GM12873 (cell line): ENCODE data around the gene ITGAE.

Source experiments
- TF ChIP-seq, protein P1 (sequence below): IDR thresholded peaks from 2 replicates; pipeline ENCODE4 v1.5.1; 2012; ENCODE audit warnings: low read depth, mild to moderate bottlenecking, moderate library complexity, low read length, control low read depth; ENCODE audit not compliant: insufficient read depth; ENCODE audit errors: missing control alignments

Gene ITGAE

DNA sequence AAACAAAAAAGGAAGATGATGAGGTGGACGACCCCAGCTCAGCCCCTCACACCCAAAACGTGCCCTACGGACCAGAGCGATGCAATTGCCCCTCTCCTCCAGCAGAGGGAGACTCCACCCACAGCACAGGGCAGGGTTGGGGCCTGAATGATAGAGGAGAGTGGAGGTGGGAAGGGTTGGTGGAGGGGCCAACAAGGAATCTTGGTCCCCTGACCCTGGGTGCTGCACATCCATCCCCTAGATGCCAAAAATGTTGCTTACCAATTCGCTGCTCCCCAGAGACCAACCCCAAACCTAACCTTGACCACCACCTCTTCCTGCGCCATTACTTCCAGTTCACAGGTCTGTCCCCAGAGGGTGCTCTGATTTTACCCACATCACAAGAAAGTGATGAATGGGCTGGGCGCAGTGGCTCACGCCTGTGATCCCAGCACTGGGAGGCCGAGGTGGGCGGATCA lies 117.9 kb downstream of the ITGAE start:
- TF ChIP-seq, protein P1, sequence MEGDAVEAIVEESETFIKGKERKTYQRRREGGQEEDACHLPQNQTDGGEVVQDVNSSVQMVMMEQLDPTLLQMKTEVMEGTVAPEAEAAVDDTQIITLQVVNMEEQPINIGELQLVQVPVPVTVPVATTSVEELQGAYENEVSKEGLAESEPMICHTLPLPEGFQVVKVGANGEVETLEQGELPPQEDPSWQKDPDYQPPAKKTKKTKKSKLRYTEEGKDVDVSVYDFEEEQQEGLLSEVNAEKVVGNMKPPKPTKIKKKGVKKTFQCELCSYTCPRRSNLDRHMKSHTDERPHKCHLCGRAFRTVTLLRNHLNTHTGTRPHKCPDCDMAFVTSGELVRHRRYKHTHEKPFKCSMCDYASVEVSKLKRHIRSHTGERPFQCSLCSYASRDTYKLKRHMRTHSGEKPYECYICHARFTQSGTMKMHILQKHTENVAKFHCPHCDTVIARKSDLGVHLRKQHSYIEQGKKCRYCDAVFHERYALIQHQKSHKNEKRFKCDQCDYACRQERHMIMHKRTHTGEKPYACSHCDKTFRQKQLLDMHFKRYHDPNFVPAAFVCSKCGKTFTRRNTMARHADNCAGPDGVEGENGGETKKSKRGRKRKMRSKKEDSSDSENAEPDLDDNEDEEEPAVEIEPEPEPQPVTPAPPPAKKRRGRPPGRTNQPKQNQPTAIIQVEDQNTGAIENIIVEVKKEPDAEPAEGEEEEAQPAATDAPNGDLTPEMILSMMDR = peak; percentile 99

DNA sequence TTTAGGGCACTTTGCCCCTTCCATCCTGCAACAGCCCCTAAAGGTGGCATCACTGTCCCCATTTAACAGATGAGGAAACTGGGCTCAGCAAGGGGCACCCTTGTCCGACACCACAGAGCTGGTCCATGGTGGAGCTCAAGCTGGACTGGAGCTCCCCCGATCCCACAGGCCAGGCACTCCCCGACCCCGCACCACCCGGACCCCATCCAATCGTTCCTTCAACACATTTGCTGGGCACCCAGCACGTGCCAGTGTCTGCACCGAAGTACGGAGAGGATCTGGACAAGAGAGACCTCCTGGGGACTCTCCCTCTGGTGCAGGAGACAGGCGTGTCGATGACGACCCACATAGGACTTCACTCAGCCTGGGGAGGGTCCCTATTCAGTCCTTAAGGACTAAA lies 119.0 kb downstream of the ITGAE start:
- TF ChIP-seq, protein P1 = no peak

DNA sequence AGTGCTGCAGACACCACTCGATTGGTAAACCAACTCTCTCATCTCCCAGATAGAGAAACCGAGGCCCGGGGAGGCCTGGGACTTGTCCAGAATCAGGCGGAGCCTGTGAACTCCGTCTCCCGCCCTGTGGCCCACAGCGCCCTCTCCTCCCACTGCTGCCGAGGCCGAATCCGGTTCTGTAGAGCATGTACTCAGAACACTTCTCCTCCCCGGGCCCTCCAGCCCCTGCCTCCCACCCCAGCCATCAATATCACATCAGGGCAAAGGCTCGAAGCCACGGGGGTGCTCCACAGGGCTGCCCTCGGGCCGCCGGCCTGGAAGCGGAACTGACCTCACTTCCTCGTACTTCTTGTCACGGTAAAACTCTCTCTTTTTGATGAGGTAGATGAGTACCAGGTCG lies 119.4 kb downstream of the ITGAE start:
- TF ChIP-seq, protein P1 = no peak

GRCh38 chr17:3681057-3681456 lies 119.9 kb downstream of the ITGAE start:
- TF ChIP-seq, protein P1 = no peak

DNA sequence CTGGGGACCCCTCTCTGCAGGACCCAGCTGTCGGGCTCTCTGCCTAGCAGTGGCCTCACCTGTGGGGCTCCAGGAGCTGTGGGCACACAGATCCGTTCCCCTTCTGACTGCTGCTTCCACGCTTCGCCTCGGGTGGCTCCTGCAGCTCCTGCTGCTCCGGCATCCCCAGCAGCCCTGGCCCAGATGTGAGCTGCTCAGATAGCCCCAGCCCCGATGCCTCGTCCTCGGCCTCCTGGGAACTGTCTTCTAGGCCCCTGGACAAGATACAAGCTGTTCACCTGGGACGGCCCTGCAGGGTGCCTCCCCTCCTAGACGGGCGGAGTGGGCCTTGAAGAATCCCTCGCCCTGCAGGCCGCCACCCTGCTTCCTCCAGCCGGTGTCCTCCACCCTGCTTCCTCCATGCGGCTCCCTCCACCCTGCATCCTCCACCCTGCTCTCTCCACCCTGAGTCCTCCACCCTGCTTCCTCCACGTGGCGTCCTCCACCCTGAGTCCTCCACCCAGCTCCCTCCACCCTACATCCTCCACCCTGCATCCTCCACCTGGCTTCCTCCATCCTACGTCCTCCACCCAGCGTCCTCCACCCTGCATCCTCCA lies 121.4 kb downstream of the ITGAE start:
- TF ChIP-seq, protein P1 = no peak

DNA sequence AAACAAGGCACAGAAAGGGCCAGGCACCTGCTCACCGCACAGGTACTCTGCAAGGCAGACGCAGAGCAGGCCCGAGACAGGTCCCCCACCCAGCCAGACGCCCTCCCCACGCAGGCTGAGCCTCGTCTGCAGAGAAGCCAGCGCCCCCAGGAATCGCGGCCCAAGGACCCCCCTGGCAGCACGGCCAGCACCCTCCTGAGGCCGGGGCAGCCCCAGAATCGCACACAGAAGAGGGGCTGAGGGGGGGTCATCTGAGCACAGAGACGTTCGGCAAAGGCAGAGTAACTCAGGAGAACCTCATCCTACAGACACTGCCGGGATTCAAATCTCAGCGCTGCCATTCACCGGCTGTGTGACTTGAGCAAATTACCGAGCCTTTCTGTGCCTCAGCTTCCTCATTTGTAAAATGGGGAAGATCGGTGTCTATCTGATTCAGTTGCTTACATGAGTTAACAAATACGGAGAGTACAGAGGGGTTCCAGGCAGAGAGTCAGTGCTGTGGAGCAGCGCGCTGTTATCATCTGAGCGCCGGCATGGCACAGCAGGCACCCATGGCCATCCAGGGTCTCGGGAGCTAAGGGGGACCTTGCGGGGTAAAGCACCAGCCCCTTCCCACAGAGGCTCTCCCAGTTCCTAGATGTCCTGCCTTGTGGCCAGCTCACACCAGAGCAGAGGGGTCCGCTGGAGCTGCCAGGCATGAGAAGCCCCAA lies 122.0 kb downstream of the ITGAE start:
- TF ChIP-seq, protein P1 = no peak

GRCh38 chr17:3678095-3678820 lies 122.7 kb downstream of the ITGAE start:
- TF ChIP-seq, protein P1 = no peak
